GM12878 (cell line): ENCODE data around the gene SHOC1. TPM values are rescaled to one million over a fixed set of nuclear protein-coding genes. Genes with fewer than 3 reads are reported as not detected.

Experiments used
- ATF7 ChIP-seq: fragments of 450-650 bp; IDR thresholded peaks from 2 replicates; pipeline ENCODE4 v1.6.1; 2016; ENCODE audit warnings: low read depth, mild to moderate bottlenecking
- BCL11A ChIP-seq: IDR thresholded peaks from 2 replicates; pipeline ENCODE4 v1.6.1; 2011; ENCODE audit warnings: low read depth, low read length
- CHD1 ChIP-seq: IDR thresholded peaks from 2 replicates; pipeline ENCODE4 v1.6.1; 2012; ENCODE audit warnings: low read depth, low read length, improper control_type of control experiment
- CTCF ChIP-seq, 3 experiments: IDR thresholded peaks in 2 of 3; conservative IDR thresholded peaks in 1 of 3; 2 replicates each; pipeline ENCODE4 v1.5.1; 2011; ENCODE audit warnings: low read depth in 3 of 3, low read length in 3 of 3, mild to moderate bottlenecking in 3 of 3, control low read depth in 2 of 3, moderate library complexity in 2 of 3, inconsistent platforms in 1 of 3, mixed read lengths in 1 of 3; ENCODE audit not compliant: control insufficient read depth in 2 of 3, insufficient read depth in 1 of 3; ENCODE audit errors: extremely low read depth in 1 of 3
- DPF2 ChIP-seq: fragments of 450-650 bp; IDR thresholded peaks from 2 replicates; pipeline ENCODE4 v1.6.1; 2017; ENCODE audit warnings: mild to moderate bottlenecking
- FOS ChIP-seq: IDR thresholded peaks from 3 replicates; pipeline ENCODE4 v1.6.1; 2011; ENCODE audit warnings: borderline replicate concordance; ENCODE audit not compliant: insufficient read length; ENCODE audit errors: extremely low read depth
- FOXM1 ChIP-seq: IDR thresholded peaks from 2 replicates; pipeline ENCODE4 v1.6.1; 2012; ENCODE audit warnings: low read depth, mild to moderate bottlenecking, inconsistent platforms, low read length, moderate library complexity
- HSF1 ChIP-seq: fragments of 150-350 bp; IDR thresholded peaks from 2 replicates; pipeline ENCODE4 v1.6.1; 2014; ENCODE audit warnings: mild to moderate bottlenecking, low read depth, low read length
- IKZF1 ChIP-seq: fragments of 450-650 bp; conservative IDR thresholded peaks from 2 replicates; pipeline ENCODE4 v1.6.1; 2017; ENCODE audit warnings: antibody characterized with exemption, mild to moderate bottlenecking
- IRF4 ChIP-seq: IDR thresholded peaks from 2 replicates; pipeline ENCODE4 v1.6.1; 2011; ENCODE audit warnings: low read depth, low read length
- MTA2 ChIP-seq: fragments of 450-650 bp; IDR thresholded peaks from 2 replicates; pipeline ENCODE4 v1.6.1; 2016; ENCODE audit warnings: low read depth, mild to moderate bottlenecking, moderate library complexity
- MYB ChIP-seq: fragments of 150-350 bp; IDR thresholded peaks from 2 replicates; pipeline ENCODE4 v1.6.1; 2014; ENCODE audit warnings: mild to moderate bottlenecking, low read depth, low read length, borderline replicate concordance
- NBN ChIP-seq: fragments of 450-650 bp; IDR thresholded peaks from 2 replicates; pipeline ENCODE4 v1.6.1; 2016
- NFIC ChIP-seq: IDR thresholded peaks from 2 replicates; pipeline ENCODE4 v1.6.1; 2012; ENCODE audit warnings: low read depth, mild to moderate bottlenecking, inconsistent platforms, low read length, moderate library complexity
- NFXL1 ChIP-seq: fragments of 450-650 bp; IDR thresholded peaks from 2 replicates; pipeline ENCODE4 v1.6.1; 2017; ENCODE audit warnings: antibody characterized with exemption, mild to moderate bottlenecking, borderline replicate concordance
- NRF1 ChIP-seq: conservative IDR thresholded peaks from 2 replicates; pipeline ENCODE4 v1.6.1; 2011; ENCODE audit warnings: mild to moderate bottlenecking, low read depth, low read length, improper control_type of control experiment
- PAX8 ChIP-seq: fragments of 450-650 bp; IDR thresholded peaks from 2 replicates; pipeline ENCODE4 v1.6.1; 2017; ENCODE audit warnings: mild to moderate bottlenecking, moderate library complexity
- PRDM15 ChIP-seq: fragments of 450-650 bp; formaldehyde crosslinking; IDR thresholded peaks from 2 replicates; pipeline ENCODE4 v1.4.0; 2020; ENCODE audit warnings: mild to moderate bottlenecking, moderate library complexity
- RAD21 ChIP-seq: IDR thresholded peaks from 2 replicates; pipeline ENCODE4 v1.6.1; 2011; ENCODE audit warnings: mild to moderate bottlenecking, low read depth, low read length, moderate library complexity; ENCODE audit not compliant: insufficient read depth
- RBBP5 ChIP-seq: fragments of 200-600 bp; sonication (generic); conservative IDR thresholded peaks from 2 replicates; pipeline ENCODE4 v1.6.1; 2016
- RUNX3 ChIP-seq: IDR thresholded peaks from 2 replicates; pipeline ENCODE4 v1.6.1; 2012; ENCODE audit warnings: low read length, inconsistent platforms
- SREBF1 ChIP-seq: IDR thresholded peaks from 2 replicates; pipeline ENCODE4 v1.6.1; 2012; ENCODE audit warnings: mild to moderate bottlenecking, low read length
- TARDBP ChIP-seq: IDR thresholded peaks from 2 replicates; pipeline ENCODE4 v1.6.1; 2016; ENCODE audit warnings: borderline replicate concordance
- ZZZ3 ChIP-seq: IDR thresholded peaks from 2 replicates; pipeline ENCODE4 v1.6.1; 2011; ENCODE audit warnings: low read depth; ENCODE audit not compliant: control insufficient read depth, insufficient read length
- polyA plus RNA-seq, 11 experiments: library from polyadenylated mRNA; depleted of rRNA in 4 of 11; unstranded in 6 of 11; stranded (reverse) in 5 of 11; fragments of >200 nt; fragmentation: Nextera tagmentation in 4 of 11; fragmentation: Illumina TruSeq in 1 of 11; extraction: Ambion mirVana in 4 of 11; extraction: Trizol in 1 of 11; gene quantifications; 1 replicate in 1 of 11; 2 replicates in 10 of 11; pipeline versions ENCODE4 v1.2.1 to v1.2.3, GENCODE V29; 2011 to 2016; ENCODE audit warnings: inconsistent platforms in 2 of 11, missing spikeins in 2 of 11, low read depth in 1 of 11
- total RNA-seq, 4 experiments: library from RNA; depleted of rRNA in 3 of 4; stranded (reverse); fragments of >200 nt in 3 of 4; fragmentation: Illumina TruSeq in 1 of 4; extraction: Trizol in 1 of 4; gene quantifications; 2 replicates each; pipeline versions ENCODE4 v1.2.1 to v1.2.3, GENCODE V29; 2013 to 2021
- TF ChIP-seq, protein P1 (sequence below): IDR thresholded peaks from 2 replicates; pipeline ENCODE4 v1.6.1; 2011; ENCODE audit warnings: low read depth, low read length, improper control_type of control experiment, borderline replicate concordance

The SHOC1 gene
- total and polyA plus RNA-seq, 10 of the 15 experiments (the other 5 are each of a cell fraction or from before 2014, with no cell fraction given): under 0.01 to 0.11 (median 0.04) TPM; not detected in 3

DNA sequence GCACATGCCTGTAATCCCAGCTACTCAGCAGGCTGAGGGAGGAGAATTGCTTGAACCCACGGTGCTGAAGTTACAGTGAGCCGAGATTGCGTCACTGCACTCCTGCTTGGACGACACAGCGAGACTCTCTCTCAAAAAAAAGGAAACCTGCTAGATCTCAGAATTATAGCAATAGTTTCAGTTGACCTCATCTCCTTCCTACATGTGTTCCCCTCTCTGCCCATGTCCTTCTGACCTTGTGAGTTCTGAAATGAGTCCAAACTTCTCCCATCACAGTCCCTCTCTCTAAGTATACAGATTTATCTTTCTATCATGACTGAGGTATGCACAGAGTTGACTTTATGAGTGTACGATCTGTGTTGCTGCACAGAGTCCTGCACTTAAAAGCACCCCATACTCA is 44.6 kb upstream of the SHOC1 start (continued):
- TF ChIP-seq CTCF (IDR thresholded peaks at IDR 0.05 in 2 of 3, conservative IDR thresholded peaks at IDR 0.05 in 1 of 3; ENCODE audit: control insufficient read depth in 2 of 3, extremely low read depth in 1 of 3, insufficient read depth in 1 of 3, low read depth in 3 of 3, low read length in 3 of 3) (no peak), FOXM1 (no peak), NRF1 (no peak), RUNX3 (peak; percentile 32; the same call in 1 of the 2 replicates), DPF2 (no peak), NFXL1 (no peak), TARDBP (no peak), HSF1 (no peak), FOS (no peak), CHD1 (no peak), SREBF1 (no peak), IRF4 (peak; percentile 69; the same call in 1 of the 2 replicates), NFIC (peak; percentile 68; the same call in 1 of the 2 replicates), RBBP5 (no peak), ZZZ3 (no peak), PAX8 (no peak), NBN (no peak), MTA2 (no peak), MYB (no peak), BCL11A (0 out of 2 replicates have a peak, but pooled peaks have one; percentile 37), IKZF1 (0 out of 2 replicates have a peak, but pooled peaks have one; percentile 22), RAD21 (no peak), PRDM15 (CRISPR knock-in tag) (no peak), ATF7 (peak; percentile 53)
- TF ChIP-seq, protein P1, sequence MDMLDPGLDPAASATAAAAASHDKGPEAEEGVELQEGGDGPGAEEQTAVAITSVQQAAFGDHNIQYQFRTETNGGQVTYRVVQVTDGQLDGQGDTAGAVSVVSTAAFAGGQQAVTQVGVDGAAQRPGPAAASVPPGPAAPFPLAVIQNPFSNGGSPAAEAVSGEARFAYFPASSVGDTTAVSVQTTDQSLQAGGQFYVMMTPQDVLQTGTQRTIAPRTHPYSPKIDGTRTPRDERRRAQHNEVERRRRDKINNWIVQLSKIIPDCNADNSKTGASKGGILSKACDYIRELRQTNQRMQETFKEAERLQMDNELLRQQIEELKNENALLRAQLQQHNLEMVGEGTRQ: no peak
